Spleen (tissue), 11 donors: Measurements from ENCODE around the gene GNAZ. TPM values are rescaled to one million over a fixed set of nuclear protein-coding genes. Genes with fewer than 3 reads are reported as not detected.
A peak's percentile ranks its signal among the peaks of the same experiment; 100 is the strongest.

Experiments
- DNase-seq: peaks from one replicate; pipeline ENCODE4 v3.0.0-alpha.2; 2020
- H3K27ac ChIP-seq, 8 donors: fragments of 200-600 bp; sonication (generic) in 7 of 8; 1 replicate in 4 of 8; 2 replicates in 4 of 8; pipeline versions ENCODE4 v1.5.0 to v1.8.0; 2016 to 2021; ENCODE audit warnings: inconsistent platforms in 4 of 8, mild to moderate bottlenecking in 4 of 8, moderate library complexity in 1 of 8
- H3K27me3 ChIP-seq, 7 donors: fragments of 200-600 bp; sonication (generic) in 6 of 7; replicated peaks in 1 of 7; 1 replicate in 4 of 7; 2 replicates in 3 of 7; pipeline versions ENCODE4 v1.5.0 to v1.8.0; 2016 to 2021; ENCODE audit warnings: inconsistent platforms in 3 of 7, mild to moderate bottlenecking in 1 of 7
- H3K36me3 ChIP-seq, 6 donors: fragments of 200-600 bp; sonication (generic) in 5 of 6; 1 replicate in 4 of 6; 2 replicates in 2 of 6; pipeline versions ENCODE4 v1.5.0 to v1.8.0; 2016 to 2021; ENCODE audit warnings: inconsistent platforms in 2 of 6
- H3K4me1 ChIP-seq, 6 donors: fragments of 200-600 bp; sonication (generic) in 5 of 6; 1 replicate in 3 of 6; 2 replicates in 3 of 6; pipeline versions ENCODE4 v1.5.0 to v1.8.0; 2016 to 2021; ENCODE audit warnings: inconsistent platforms in 3 of 6
- H3K4me3 ChIP-seq, 8 donors: fragments of 200-600 bp; sonication (generic) in 7 of 8; 1 replicate in 4 of 8; 2 replicates in 4 of 8; pipeline versions ENCODE4 v1.5.0 to v1.8.0; 2016 to 2021; ENCODE audit warnings: inconsistent platforms in 4 of 8, mild to moderate bottlenecking in 4 of 8, moderate library complexity in 2 of 8
- H3K9me3 ChIP-seq, 8 donors: fragments of 200-600 bp; sonication (generic) in 7 of 8; 1 replicate in 4 of 8; 2 replicates in 4 of 8; pipeline versions ENCODE4 v1.5.0 to v1.8.0; 2016 to 2021; ENCODE audit warnings: inconsistent platforms in 4 of 8
- POLR2A ChIP-seq, 3 donors: fragments of 450-650 bp; IDR thresholded peaks; one replicate each; pipeline ENCODE4 v1.5.1; 2017; ENCODE audit warnings: antibody characterized with exemption in 3 of 3, mild to moderate bottlenecking in 1 of 3
- POLR2AphosphoS5 ChIP-seq, 3 donors: sonication (generic); formaldehyde crosslinking; IDR thresholded peaks; one replicate each; pipeline ENCODE4 v1.5.1; 2017; ENCODE audit warnings: antibody characterized with exemption in 3 of 3
- WGBS, 5 donors: extraction: QIAGEN DNeasy Blood & Tissue Kit in 3 of 5; methylation state at CpG; one replicate each; pipeline versions ENCODE4 v1.1.5 to v1.1.7; 2013 to 2018; 5-methylcytosine and 5-hydroxymethylcytosine counted together
- intact Hi-C: fragments of 100-400 bp; cut with DNase I; formaldehyde crosslinking; loops from one replicate; pipeline ENCODE4 v1.15.0; 2023; ENCODE audit warnings: low total_unique reads
- polyA plus RNA-seq, 3 donors: library from polyadenylated mRNA; stranded (reverse); fragments of 200-250 nt; gene quantifications; one replicate each; pipeline ENCODE4 v1.2.1, GENCODE V29; 2013
- total RNA-seq, 7 donors: library from RNA; depleted of rRNA in 3 of 7; stranded (reverse); fragments of >200 nt in 3 of 7; fragmentation: NEBNext Ultra II Directional in 4 of 7; extraction: Animal tissue kit (Norgen Biotek cat#: 25700) in 4 of 7; gene quantifications; one replicate each; pipeline versions ENCODE4 v1.1.0 to v1.2.1, GENCODE V29; 2016 to 2021
- TF ChIP-seq, protein P1 (sequence below), 11 experiments: fragments of 200-600 bp in 7 of 11; fragments of 450-650 bp in 4 of 11; sonication (generic) in 4 of 11; IDR thresholded peaks in 8 of 11; conservative IDR thresholded peaks in 3 of 11; 1 replicate in 7 of 11; 2 replicates in 4 of 11; pipeline versions ENCODE4 v1.4.0 to v1.8.0; 2016 to 2021; ENCODE audit warnings: antibody characterized with exemption in 11 of 11, inconsistent platforms in 4 of 11, mild to moderate bottlenecking in 1 of 11
- donor health status: healthy with polysubstance abuse.
- donor health status: DM: no; HTN: no; CAD: no; lungs with moderate emphysema.
- donor health status: DM: no; HTN: no; CAD: no.
- donor health status: Bipolar disorder and iron deficiency.
- donor health status: healthy.
- donor health status: DM: no; HTN: no; CAD: no.
- donor health status: DM: yes; HTN: yes; CAD: no.

GNAZ gene
- total and polyA plus RNA-seq, 10 donors = 2.3 to 11.8 (median 6.8) TPM

DNA sequence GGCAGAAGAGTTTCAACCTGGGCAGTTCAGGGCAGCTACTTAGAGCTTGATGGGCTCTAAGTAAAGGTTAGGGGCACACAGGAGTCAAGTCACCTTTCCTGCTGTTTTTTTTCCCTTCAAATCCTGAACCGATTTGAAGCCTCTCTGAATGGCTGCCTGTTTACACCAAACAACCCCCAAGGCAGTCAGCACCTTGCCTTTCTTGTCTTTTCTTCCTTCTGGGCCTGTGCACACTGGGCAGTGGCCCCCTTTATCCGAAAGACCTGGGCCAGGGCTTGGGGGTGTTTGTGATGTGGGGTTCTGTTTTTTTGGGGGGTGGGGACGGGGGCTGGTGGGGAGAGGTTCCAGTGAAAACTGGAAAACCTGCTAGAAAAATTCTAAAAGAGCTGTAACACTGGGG lies 67.1 kb downstream of the GNAZ start:
- intact Hi-C loops = no loop called here
- H3K27me3 ChIP-seq = no peaks in the 10 kb centered on the region
- no peaks in the 10 kb centered on the region for H3K9me3 ChIP-seq
- H3K27ac ChIP-seq = peak overlapping the region; percentile 30 to 89 (median 80)
- no peaks in the 10 kb centered on the region for H3K36me3 ChIP-seq
- no peak for DNase-seq
- H3K4me3 ChIP-seq = peak overlapping the region in 1 of 8 donors; percentile 38
- peaks cover 18 to 73% (median 61%) of the 10 kb centered on the region in 6 donors for H3K4me1 ChIP-seq
- 23 to 37% (median 33%) methylated on average over 3 of the region's 3 CpGs for WGBS, 5 donors
- no peak for TF ChIP-seq POLR2A (IDR thresholded peaks at IDR 0.05)
- TF ChIP-seq, protein P1, sequence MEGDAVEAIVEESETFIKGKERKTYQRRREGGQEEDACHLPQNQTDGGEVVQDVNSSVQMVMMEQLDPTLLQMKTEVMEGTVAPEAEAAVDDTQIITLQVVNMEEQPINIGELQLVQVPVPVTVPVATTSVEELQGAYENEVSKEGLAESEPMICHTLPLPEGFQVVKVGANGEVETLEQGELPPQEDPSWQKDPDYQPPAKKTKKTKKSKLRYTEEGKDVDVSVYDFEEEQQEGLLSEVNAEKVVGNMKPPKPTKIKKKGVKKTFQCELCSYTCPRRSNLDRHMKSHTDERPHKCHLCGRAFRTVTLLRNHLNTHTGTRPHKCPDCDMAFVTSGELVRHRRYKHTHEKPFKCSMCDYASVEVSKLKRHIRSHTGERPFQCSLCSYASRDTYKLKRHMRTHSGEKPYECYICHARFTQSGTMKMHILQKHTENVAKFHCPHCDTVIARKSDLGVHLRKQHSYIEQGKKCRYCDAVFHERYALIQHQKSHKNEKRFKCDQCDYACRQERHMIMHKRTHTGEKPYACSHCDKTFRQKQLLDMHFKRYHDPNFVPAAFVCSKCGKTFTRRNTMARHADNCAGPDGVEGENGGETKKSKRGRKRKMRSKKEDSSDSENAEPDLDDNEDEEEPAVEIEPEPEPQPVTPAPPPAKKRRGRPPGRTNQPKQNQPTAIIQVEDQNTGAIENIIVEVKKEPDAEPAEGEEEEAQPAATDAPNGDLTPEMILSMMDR (IDR thresholded peaks at IDR 0.05 in 8 of 11, conservative IDR thresholded peaks at IDR 0.05 in 3 of 11) = no peak
- no peak for TF ChIP-seq POLR2AphosphoS5 (IDR thresholded peaks at IDR 0.05)

DNA sequence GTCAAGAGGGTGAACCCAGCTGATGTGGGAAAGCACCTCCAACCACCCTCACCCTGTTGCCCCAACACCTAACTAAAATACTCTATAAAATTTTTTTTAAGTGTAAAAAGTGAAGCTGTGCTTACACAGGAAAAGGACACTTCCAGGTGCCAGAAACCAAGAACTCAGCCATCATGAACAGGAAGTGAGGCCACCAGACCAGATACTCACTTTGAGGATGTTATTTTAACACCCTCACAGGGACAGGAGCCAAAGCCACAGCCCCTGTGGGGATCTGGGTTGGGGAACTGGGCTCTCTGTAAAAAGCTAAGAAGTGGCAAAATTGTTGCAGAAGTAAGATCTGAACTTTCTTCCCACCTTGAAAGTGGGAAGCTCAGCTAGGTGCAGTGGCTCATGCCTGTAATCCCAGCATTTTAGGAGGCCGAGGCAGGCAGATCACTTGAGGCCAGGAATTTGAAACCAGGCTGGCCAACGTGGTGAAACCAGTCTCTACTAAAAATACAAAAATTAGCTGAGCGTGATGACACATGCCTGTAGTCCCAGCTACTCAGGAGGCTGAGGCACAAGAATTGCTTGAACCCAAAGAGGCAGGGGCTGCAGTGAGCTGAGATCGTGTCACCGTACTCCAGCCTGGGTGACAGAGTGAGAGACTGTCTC lies 67.7 kb downstream of the GNAZ start:
- H3K36me3 ChIP-seq = no peaks in the 10 kb centered on the region
- H3K4me3 ChIP-seq = peak overlapping the region in 1 of 8 donors; percentile 38
- DNase-seq = no peak
- H3K27ac ChIP-seq = peak overlapping the region; percentile 30 to 89 (median 80)
- H3K27me3 ChIP-seq = no peaks in the 10 kb centered on the region
- no peaks in the 10 kb centered on the region for H3K9me3 ChIP-seq
- H3K4me1 ChIP-seq = peaks cover 22 to 78% (median 66%) of the 10 kb centered on the region in 6 donors
- 40 to 45% (median 40%) methylated on average over 5 of the region's 5 CpGs for whole genome bisulfite sequencing, 5 donors
- intact Hi-C loops = no loop called here
- peak in 1 of 3 donors; percentile 85 for TF ChIP-seq POLR2AphosphoS5 (IDR thresholded peaks at IDR 0.05)
- TF ChIP-seq, protein P1 (IDR thresholded peaks at IDR 0.05 in 8 of 11, conservative IDR thresholded peaks at IDR 0.05 in 3 of 11) = no peak
- TF ChIP-seq POLR2A (IDR thresholded peaks at IDR 0.05) = no peak

DNA sequence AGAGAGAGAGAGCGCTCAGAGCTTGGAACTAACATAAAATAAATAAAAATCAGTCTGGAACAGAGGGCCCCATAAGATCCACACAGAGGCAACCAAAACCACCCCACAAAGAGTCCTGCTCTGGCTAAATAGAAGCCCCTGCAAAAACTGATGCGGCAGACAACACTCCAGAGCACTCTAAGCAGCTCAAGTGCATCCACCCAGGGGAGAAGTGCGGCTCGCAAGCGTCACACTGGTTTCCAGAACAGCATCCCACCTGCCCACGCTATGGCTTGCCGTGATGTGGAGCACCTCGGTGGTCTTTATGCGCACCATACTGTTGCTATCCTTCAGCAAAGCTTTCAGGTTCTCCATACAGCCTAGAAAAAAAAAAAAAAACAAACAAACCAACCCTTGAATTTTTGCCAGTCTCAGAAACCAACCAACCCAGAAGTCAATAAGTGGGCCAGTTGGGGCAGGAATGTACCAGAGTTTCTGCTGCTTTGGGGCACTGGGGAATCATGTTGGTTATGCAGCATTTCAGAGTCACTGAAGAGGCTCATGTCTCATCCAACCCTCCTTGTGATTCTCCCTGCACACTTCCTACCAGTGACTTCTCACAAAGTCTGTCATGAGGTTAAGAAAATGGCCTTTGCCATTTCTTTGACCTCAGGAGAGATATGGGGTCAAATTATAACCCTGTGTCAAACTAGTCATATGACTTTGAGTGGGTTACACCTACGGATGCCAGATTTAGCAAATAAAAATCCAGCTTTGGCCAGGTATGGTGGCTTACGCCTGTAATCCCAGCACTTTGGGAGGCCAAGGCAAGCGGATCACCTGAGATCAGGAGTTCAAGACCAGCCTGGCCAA lies 68.5 kb downstream of the GNAZ start:
- DNase-seq = no peak
- peak overlapping the region in 1 of 8 donors; percentile 38 for H3K4me3 ChIP-seq
- no peaks in the 10 kb centered on the region for H3K27me3 ChIP-seq
- H3K36me3 ChIP-seq = no peaks in the 10 kb centered on the region
- intact Hi-C loops = no loop called here
- H3K4me1 ChIP-seq = peaks cover 22 to 86% (median 68%) of the 10 kb centered on the region in 6 donors
- H3K9me3 ChIP-seq = no peaks in the 10 kb centered on the region
- H3K27ac ChIP-seq = peak overlapping the region; percentile 30 to 89 (median 80)
- WGBS, 5 donors = 82 to 90% (median 89%) methylated on average over 12 of the region's 12 CpGs
- TF ChIP-seq POLR2AphosphoS5 (IDR thresholded peaks at IDR 0.05) (no peak), POLR2A (IDR thresholded peaks at IDR 0.05) (no peak)
- TF ChIP-seq, protein P1 (IDR thresholded peaks at IDR 0.05 in 8 of 11, conservative IDR thresholded peaks at IDR 0.05 in 3 of 11) = no peak

DNA sequence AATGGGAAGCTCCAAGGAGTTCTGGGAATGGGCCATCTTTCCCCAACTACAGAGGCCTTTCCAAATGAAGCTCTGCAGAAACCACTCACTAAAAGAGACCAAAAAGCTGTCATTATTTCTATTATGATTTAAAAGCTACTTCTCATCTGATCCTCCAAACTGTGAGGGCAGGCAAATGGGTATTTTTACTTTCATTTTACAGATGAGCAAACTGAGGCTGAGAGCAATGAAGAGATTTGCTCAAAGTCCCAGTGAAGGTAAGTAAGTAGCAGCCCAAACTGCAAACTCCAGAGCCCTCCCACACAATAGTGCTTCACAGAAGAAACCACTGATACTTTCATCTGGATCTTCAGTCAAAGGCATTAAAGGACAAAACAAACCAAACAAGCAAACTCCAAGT lies 70.1 kb downstream of the GNAZ start:
- no peak overlapping the region for H3K4me3 ChIP-seq
- intact Hi-C loops = no loop called here
- no peak for DNase-seq
- no peaks in the 10 kb centered on the region for H3K36me3 ChIP-seq
- H3K9me3 ChIP-seq = no peaks in the 10 kb centered on the region
- H3K27ac ChIP-seq = peak overlapping the region in 1 of 8 donors; percentile 42
- no peaks in the 10 kb centered on the region for H3K27me3 ChIP-seq
- peaks cover 32 to 99% (median 82%) of the 10 kb centered on the region in 6 donors for H3K4me1 ChIP-seq
- TF ChIP-seq POLR2AphosphoS5 (IDR thresholded peaks at IDR 0.05) (no peak), POLR2A (IDR thresholded peaks at IDR 0.05) (no peak)
- TF ChIP-seq, protein P1 (IDR thresholded peaks at IDR 0.05 in 8 of 11, conservative IDR thresholded peaks at IDR 0.05 in 3 of 11) = no peak
